Stimulated activated CD8-positive, alpha-beta memory T cell treated with anti-CD3 and anti-CD28 coated beads, Interleukin-15, amount 100 ng/mL, for 24 hours (primary cell): Measurements from ENCODE around the gene FAM221B.

ENCODE experiments used
- DNase-seq: peaks from one replicate; pipeline ENCODE4 v3.0.0-alpha.2; 2020; ENCODE audit warnings: low read depth

Gene FAM221B

GRCh38 chr9:35828716-35829083, at the start of gene FAM221B:
Gene FAM221B, minus strand, starts transcription at chr9:35828732. Its CDS starts 2,571 bp downstream, at chr9:35826161.
- DNase-seq, result no peak

DNA sequence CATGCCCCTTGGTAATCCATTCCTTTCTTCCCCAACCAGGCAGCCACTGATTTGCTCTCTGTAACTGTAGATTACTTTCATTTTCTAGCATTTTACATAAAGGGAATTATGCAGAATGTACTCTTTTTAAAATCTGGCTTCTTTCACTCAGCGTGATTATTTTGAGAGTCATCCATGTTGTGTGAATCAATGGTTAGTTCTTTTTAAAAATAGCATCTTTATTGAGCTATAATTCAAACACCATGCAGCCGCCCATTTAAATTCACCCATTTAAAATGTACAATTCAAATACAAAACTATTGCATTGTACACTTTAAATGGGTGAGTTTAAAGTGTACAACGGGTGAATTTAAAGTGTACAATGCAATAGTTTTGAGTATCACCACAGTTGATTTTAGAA, 44.0 kb upstream of the FAM221B start:
- DNase-seq, result no peak

DNA sequence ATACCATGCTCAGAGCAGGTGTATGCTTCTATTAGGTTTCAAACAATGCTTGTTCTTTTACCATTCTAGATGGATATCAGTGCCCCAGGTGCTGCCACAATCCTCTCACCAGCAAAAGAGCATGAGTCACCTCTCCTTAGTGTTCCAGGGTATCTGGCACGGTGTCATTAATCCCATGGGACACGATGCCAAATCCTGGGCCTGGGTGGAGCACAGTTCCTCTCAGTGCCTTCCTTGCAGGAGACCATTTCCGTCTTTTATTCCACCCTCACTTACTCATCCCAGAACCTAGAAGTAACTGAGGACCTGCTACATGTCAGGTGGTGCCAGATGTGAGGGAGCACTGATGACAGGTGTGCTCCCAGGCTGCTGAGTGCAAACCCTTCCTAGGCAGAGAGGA, 43.0 kb upstream of the FAM221B start:
- no peak for DNase-seq

DNA sequence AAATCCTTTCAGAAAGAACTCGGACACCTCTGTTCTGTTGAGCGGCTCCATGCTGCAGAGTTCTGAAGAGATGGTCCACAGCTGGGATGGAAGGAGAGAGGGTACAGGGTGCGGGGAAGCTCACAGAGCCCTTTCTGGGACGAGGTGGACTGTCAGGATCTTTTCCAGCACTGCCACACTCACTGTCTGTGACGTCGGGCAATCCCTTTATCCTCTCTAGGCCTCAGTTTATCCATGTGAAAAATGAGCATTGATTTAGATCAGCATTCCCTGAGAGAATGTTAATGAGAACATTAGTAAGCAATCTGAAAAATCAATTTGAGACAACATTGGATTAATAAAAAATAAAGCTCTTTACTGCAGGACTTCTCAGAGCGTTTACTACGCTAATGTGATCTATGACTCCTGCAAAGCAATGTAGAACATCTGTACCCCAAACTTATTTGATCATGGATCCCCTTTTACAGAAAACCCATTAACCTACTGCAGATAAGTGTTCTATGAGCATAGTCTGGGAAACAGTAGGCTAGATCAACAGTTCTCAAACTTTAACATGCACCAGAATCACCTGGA, 41.9 kb upstream of the FAM221B start, which contains the start of gene OR13J1:
Gene OR13J1, minus strand, starts transcription at position 51 of the 573 bp plus-strand sequence. Its CDS starts 0 bp downstream, at position 51.
- no peak for DNase-seq

DNA sequence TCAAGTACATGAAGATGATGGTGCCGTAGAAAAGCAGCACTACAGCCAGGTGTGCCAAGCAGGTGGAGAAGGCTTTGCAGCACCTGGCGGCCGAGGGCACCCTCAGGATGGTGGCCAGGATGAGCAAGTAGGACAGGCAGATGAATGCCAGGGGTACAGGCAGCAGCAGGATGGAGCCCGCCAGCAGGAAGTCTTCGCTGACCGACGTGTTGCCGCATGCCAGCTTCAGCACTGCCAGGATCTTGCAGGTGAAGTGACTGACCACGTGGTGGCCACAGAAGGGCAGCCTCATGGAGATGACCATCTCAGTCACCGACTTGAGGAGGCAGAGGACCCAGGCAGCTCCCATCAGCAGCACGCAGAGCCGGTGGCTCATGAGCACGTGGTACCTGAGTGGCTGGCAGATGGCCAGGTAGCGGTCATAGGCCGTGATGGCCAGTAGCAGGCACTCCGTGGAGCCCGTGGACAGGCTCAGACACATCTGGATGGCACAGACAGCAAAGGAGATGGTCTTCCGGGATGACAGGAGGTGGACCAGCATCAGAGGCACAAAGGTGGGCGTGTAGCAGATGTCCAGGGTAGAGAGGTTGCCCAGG, 41.2 kb upstream of the FAM221B start:
- DNase-seq, result no peak

GRCh38 chr9:35868933-35869332, 40.4 kb upstream of the FAM221B start:
- no peak for DNase-seq

DNA sequence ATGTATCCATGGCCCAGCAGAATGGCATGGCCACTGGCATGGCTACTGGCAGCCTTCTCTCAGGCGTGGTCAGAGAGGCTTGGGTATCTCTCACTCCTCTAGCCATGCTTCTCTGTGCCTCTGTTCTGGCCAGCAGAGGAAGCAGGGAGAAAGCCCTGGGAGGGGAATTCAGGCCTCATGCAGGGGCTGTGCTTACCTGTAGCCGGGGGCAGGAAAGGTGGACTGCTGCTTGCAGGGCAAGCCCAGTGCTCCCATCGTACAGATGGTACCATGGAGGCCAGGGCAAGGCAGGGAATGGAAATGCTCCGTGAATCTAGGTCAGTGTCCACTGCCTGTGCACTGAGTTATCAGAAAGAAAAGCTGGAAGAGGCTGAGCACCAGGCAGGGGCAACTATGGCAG, 39.0 kb upstream of the FAM221B start:
- DNase-seq, result no peak

DNA sequence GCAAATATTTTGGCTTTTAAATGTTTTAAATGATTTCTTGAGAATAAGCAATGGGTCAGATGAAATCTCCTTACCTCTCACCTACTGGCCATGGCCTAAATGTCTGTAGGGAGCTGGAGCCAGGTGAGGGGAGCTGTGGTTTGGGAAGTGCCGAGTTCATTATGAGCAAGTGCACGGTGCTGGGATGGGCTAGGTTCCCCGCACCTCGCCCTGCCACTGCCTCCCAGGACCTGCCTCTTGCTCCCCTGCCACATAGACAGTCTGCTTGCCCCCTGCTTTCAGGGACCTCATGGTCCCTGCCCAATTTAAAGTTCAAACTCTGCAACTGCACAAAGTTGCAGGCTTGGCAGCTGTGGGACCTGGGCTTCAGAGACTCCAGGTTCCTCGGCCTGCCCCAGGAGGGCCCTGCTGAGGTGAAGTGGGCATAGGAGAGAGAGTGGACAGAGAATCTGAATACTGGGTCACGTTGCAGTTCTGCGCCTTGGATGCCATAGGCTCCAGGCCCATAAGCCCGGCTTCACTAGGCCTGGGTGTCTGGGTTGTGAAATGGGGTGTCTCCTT, 36.2 kb upstream of the FAM221B start:
- no peak for DNase-seq

GRCh38 chr9:35863583-35863982, 35.1 kb upstream of the FAM221B start:
- DNase-seq, result no peak

GRCh38 chr9:35862328-35862727, 33.8 kb upstream of the FAM221B start:
- DNase-seq, result no peak

DNA sequence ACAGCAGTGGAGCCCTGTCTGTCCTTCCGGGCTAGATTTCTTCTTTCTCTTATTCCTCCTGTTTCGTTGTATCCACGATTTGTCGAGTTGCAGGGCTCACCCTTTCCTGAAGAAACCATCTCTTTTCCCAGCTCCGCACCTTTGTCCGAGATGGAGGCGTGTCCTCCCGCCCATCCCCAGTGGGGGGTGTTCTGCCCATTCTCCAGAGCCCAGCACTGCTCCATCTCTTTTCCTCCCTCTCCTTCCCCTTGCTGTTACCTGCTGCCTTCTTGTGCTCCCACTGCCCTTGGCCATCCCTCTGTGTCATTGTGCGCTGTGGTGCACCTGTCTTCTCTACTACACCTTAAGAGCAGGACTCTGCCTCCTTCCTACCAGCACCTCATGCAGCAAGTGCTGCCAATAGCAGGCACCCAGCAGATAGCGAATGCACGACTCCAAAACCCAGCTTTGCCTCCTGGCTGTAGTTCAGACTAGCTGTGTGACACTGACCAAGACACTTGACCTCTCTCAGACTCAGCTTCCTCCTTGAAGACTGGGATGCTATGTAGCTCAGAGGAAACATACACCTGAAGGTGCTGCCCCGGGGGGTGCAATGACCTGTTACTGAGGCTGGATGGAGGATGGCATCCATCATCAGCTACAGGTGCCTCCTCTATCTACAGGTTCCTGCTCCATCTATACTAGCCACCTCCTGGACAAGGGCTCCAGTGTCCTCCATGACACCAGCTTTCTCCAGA, 32.8 kb upstream of the FAM221B start:
- no peak for DNase-seq

DNA sequence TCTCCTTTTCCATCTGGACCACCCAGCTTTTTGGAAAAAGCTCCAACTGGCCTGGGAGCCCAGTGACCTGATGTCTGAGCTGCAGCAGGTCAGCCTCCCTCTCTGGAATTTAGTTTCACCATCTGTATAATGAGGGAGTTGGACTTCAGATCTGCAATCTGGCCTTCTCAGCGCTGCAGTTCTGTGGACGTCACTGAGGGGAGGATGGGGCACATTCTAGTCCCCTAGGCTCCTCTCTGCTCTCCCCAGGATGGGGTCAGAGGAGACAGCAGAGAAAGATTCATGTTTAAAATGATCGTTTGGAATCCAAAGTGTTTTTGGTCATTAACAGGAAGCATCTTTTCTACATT, 31.4 kb upstream of the FAM221B start:
- no peak for DNase-seq

GRCh38 chr9:35859310-35859989, 30.9 kb upstream of the FAM221B start:
- no peak for DNase-seq

- no peak for DNase-seq
Measured at GRCh38 chr9:35858458-35858857, 29.9 kb upstream of the FAM221B start.

GRCh38 chr9:35856882-35857281, 28.4 kb upstream of the FAM221B start:
- no peak for DNase-seq

GRCh38 chr9:35856206-35856605, 27.7 kb upstream of the FAM221B start:
- no peak for DNase-seq

DNA sequence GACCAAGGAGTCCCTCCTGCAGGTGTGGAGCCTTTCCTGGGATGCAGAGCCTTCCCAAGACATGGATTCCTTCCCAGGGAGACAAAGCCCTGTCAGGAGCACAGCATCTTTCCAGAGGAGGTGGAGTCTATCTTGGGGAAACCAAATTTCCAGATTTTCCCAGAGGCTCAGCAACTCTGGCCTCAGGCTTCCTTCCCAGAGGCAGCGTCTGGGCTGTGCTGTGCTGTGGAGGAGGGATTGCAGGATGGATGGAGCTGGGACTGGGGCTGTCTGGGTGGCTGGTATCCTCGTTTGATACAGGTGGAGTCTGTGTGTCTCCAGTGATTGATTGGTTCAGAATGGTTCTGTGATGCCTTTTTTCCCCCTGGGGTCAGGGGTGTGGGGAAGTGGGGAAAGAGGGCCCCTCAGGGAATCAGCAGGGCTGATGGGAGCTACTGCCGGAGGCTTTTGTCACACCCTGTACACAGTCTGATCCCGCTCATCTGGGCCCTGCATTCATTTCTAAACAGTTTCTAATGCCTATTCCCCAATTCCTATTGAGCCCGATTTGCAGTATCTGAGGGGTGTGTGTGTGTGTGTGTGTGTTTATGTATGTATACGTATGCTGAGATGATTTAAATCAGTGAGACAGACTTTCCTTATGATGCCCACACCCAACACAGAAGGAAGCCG, 25.7 kb upstream of the FAM221B start:
- no peak for DNase-seq

GRCh38 chr9:35852876-35853865, 24.6 kb upstream of the FAM221B start:
- DNase-seq, result no peak

GRCh38 chr9:35852267-35852815, 23.8 kb upstream of the FAM221B start:
- DNase-seq, result no peak

DNA sequence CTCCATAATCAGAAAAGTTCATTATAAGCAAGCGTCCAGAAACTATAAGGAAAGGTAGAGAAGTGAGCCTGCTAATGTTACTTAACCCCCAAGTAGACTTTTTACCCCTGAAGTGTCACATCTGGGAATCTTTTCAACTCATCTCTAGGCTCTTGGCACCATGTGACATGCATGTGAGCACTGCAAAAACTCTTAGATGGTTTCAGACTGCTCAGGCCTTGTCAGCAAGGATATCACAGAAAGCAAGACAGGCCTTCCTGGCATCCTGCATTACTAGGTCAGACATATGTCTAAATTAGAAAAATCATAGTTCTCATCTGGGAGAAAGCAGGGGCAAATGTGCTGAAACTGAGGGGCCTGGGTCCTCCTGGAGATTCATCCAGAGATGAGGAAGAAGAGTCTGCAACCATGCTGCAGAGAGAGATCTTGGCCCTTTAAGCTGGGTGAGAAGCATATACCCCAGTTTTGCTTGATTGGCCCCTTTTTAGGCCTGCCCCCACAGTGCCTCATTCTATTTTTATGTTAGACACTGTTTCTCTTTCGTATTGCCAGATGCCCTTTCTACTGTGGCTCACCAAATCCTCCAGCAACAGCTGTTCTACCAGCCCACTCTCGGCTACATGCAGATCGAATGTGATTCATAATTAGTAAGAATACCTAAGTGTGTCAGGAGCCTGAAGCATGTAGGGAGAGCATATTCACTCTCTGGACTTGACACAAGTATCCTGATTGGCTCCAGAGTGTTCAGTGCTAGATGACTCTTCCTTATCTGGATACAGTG, 19.4 kb upstream of the FAM221B start:
- no peak for DNase-seq
